ENCODE results near the gene PDE6G. TPM values are rescaled to one million over a fixed set of nuclear protein-coding genes. Genes with fewer than 3 reads are reported as not detected.
A peak's percentile ranks its signal among the peaks of the same experiment; 100 is the strongest.

PDE6G gene
- total and polyA plus RNA-seq, 2 experiments from 2014 or later, result 5.5 to 9.0 TPM

- no peak for TF ChIP-seq CTCF (conservative IDR thresholded peaks at IDR 0.05; ENCODE audit: low read depth in 2 of 2)
These were observed 11.8 kb downstream of the PDE6G start (continued) for GRCh38 chr17:81644496-81644895.

GRCh38 chr17:81641825-81642489 is 14.4 kb downstream of the PDE6G start:
- peaks cover 12% of the 10 kb centered on the region for H3K27me3 Mint-ChIP-seq (ENCODE audit: insufficient read depth, low read depth, poor library complexity)
- TF ChIP-seq JUNB (IDR thresholded peaks at IDR 0.05; ENCODE audit: unreplicated experiment), result no peak
- TF ChIP-seq EZH2phosphoT487 (IDR thresholded peaks at IDR 0.05; ENCODE audit: unreplicated experiment), result no peak
- TF ChIP-seq REST (IDR thresholded peaks at IDR 0.05; ENCODE audit: unreplicated experiment), result no peak
- TF ChIP-seq NANOG (IDR thresholded peaks at IDR 0.05; ENCODE audit: borderline replicate concordance), result no peak
- H3K4me3 Mint-ChIP-seq, result no peak overlapping the region
- Histone ChIP-seq H3K4me3 (no peak overlapping the region), H3K79me2 (replicated peaks; ENCODE audit: insufficient read depth) (no peaks in the 10 kb centered on the region), H3K27me3 (ENCODE audit: insufficient read depth) (peaks cover 5% of the 10 kb centered on the region), H3K36me3 (ENCODE audit: insufficient read depth) (no peaks in the 10 kb centered on the region), H3K9me2 (ENCODE audit: insufficient read depth) (no peaks in the 10 kb centered on the region), H3F3A (replicated peaks; ENCODE audit: low read depth) (peaks cover 11% of the 10 kb centered on the region), H3K4me2 (no peak overlapping the region), H3K27ac (ENCODE audit: low read depth) (no peak overlapping the region), H2AFZ (no peak overlapping the region), H3K4me1 (ENCODE audit: insufficient read depth) (peaks cover under 1% of the 10 kb centered on the region; the same call in 1 of the 2 replicates), H4K20me1 (replicated peaks; ENCODE audit: insufficient read depth) (no peaks in the 10 kb centered on the region)
- no peaks in the 10 kb centered on the region for H3K36me3 Mint-ChIP-seq (ENCODE audit: low read depth)
- H3K4me1 Mint-ChIP-seq, result no peaks in the 10 kb centered on the region
- no peak overlapping the region; the same call in 1 of the 2 replicates for H3K27ac Mint-ChIP-seq
- DNase-seq (ENCODE audit: low spot score), result no peak
- ATAC-seq, result peak; percentile 45; the same call in 2 of the 3 replicates
- no peaks in the 10 kb centered on the region; the same call in 1 of the 3 replicates for H3K9me3 Mint-ChIP-seq

- Histone ChIP-seq H3K9me2 (ENCODE audit: insufficient read depth) (no peaks in the 10 kb centered on the region), H3K36me3 (ENCODE audit: insufficient read depth) (no peaks in the 10 kb centered on the region), H3K79me2 (replicated peaks; ENCODE audit: insufficient read depth) (peaks cover 16% of the 10 kb centered on the region), H2AFZ (no peak overlapping the region), H4K20me1 (replicated peaks; ENCODE audit: insufficient read depth) (peaks cover 13% of the 10 kb centered on the region), H3K4me3 (no peak overlapping the region), H3K4me1 (ENCODE audit: insufficient read depth) (peaks cover 7% of the 10 kb centered on the region), H3K27ac (ENCODE audit: low read depth) (no peak overlapping the region), H3F3A (replicated peaks; ENCODE audit: low read depth) (peaks cover 10% of the 10 kb centered on the region; the same call in 1 of the 2 replicates), H3K27me3 (ENCODE audit: insufficient read depth) (no peaks in the 10 kb centered on the region), H3K4me2 (no peak overlapping the region)
- H3K36me3 Mint-ChIP-seq (ENCODE audit: low read depth), result peaks cover 8% of the 10 kb centered on the region; the same call in 1 of the 3 replicates
- H3K4me3 Mint-ChIP-seq, result no peak overlapping the region
- no peaks in the 10 kb centered on the region for H3K27me3 Mint-ChIP-seq (ENCODE audit: insufficient read depth, low read depth, poor library complexity)
- no peak overlapping the region for H3K27ac Mint-ChIP-seq
- no peak for ATAC-seq
- H3K4me1 Mint-ChIP-seq, result peaks cover 9% of the 10 kb centered on the region
- no peak for DNase-seq (ENCODE audit: low spot score)
- H3K9me3 Mint-ChIP-seq, result no peaks in the 10 kb centered on the region; the same call in 1 of the 3 replicates
- TF ChIP-seq POLR2AphosphoS5 (IDR thresholded peaks at IDR 0.05; ENCODE audit: low read depth) (no peak), CTCF (conservative IDR thresholded peaks at IDR 0.05; ENCODE audit: low read depth in 2 of 2) (no peak), REST (IDR thresholded peaks at IDR 0.05; ENCODE audit: unreplicated experiment) (no peak), EZH2phosphoT487 (IDR thresholded peaks at IDR 0.05; ENCODE audit: unreplicated experiment) (no peak), JUNB (IDR thresholded peaks at IDR 0.05; ENCODE audit: unreplicated experiment) (no peak), NANOG (IDR thresholded peaks at IDR 0.05; ENCODE audit: borderline replicate concordance) (no peak), EZH2 (IDR thresholded peaks at IDR 0.05; ENCODE audit: low read depth, unreplicated experiment) (no peak), ZNF114 (CRISPR knock-in tag; IDR thresholded peaks at IDR 0.05) (no peak), CREB1 (CRISPR knock-in tag; IDR thresholded peaks at IDR 0.05; ENCODE audit: low read depth) (no peak)
These were observed 16.3 kb downstream of the PDE6G start for GRCh38 chr17:81640011-81640410.

Data from GM23338 (cell line).